AG10803 (cell line): ENCODE measurements around the gene THRB.

Experiments
- DNase-seq: peaks from one replicate; pipeline ENCODE4 v3.0.0; 2010; ENCODE audit warnings: low read depth
- H3K4me3 ChIP-seq: 2 replicates; pipeline ENCODE4 v1.5.1; 2011; ENCODE audit warnings: mild to moderate bottlenecking, low read length, control low read depth
- TF ChIP-seq, protein P1 (sequence below): conservative IDR thresholded peaks from 2 replicates; pipeline ENCODE4 v1.5.1; 2011; ENCODE audit warnings: mild to moderate bottlenecking, low read length, control low read depth, inconsistent platforms

The THRB gene

DNA sequence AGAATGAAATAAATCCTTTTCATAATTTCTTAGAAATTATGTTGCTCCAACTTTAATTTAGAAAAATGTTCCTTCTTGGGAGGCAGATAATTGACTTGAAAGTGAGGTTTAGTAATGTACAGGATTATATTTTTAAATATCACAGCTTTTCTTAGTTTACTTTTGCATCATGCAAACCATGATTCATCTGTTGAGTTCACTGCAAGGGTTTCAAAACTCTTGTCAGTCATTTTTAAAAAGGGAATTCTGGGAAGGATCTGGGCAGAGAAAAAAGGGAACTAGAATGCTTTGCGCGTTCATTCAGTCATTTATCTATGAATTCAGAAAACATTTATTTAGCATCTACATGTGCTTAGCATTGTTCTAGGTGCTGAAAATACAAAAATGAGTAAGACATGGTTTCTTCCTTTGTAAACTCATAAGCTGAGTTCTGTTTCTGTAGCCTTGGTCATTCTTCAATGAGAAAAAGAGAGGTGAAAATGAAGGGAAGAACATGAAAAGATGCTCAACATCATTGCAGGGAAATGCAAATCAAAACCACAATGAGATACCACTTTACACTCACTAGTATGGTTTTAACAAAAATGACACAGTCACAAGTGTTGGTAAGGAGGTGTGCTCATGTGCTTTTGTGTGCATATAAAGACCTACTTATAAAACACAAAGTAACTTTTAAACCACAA is 340.5 kb downstream of the THRB start:
- TF ChIP-seq, protein P1, sequence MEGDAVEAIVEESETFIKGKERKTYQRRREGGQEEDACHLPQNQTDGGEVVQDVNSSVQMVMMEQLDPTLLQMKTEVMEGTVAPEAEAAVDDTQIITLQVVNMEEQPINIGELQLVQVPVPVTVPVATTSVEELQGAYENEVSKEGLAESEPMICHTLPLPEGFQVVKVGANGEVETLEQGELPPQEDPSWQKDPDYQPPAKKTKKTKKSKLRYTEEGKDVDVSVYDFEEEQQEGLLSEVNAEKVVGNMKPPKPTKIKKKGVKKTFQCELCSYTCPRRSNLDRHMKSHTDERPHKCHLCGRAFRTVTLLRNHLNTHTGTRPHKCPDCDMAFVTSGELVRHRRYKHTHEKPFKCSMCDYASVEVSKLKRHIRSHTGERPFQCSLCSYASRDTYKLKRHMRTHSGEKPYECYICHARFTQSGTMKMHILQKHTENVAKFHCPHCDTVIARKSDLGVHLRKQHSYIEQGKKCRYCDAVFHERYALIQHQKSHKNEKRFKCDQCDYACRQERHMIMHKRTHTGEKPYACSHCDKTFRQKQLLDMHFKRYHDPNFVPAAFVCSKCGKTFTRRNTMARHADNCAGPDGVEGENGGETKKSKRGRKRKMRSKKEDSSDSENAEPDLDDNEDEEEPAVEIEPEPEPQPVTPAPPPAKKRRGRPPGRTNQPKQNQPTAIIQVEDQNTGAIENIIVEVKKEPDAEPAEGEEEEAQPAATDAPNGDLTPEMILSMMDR, result no peak
- no peak overlapping the region for H3K4me3 ChIP-seq
- DNase-seq, result no peak

DNA sequence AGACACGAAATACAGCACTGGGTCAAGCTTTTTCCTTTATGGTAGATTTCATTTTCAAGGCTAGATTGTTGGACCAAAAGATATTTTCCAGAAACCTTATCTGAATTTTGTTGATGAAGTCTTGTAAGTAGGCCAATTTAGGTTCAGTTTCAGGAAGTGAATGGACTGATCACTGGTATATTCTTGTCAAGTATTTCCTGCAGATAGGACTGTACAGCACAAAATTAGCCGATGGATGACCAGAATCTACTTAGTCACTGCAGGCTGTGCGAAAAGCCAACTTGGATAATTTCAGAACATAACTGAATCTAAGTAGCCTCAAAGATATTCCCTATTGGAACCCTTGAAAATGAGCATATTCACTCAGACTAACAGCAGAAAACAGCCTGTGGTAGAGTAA is 343.1 kb downstream of the THRB start:
- TF ChIP-seq, protein P1, result no peak
- no peak for DNase-seq
- no peak overlapping the region for H3K4me3 ChIP-seq

- no peak overlapping the region for H3K4me3 ChIP-seq
- no peak for DNase-seq
- TF ChIP-seq, protein P1, result no peak
These were observed 345.6 kb downstream of the THRB start for GRCh38 chr3:24149032-24149431.

GRCh38 chr3:24145981-24146822 is 348.4 kb downstream of the THRB start:
- peak overlapping the region; percentile 31 for H3K4me3 ChIP-seq
- TF ChIP-seq, protein P1, result no peak
- peak; percentile 99 for DNase-seq

- no peak overlapping the region for H3K4me3 ChIP-seq
- peak; percentile 49 for DNase-seq
- TF ChIP-seq, protein P1, result no peak
These were observed 349.2 kb downstream of the THRB start for GRCh38 chr3:24145481-24145880.

GRCh38 chr3:24142127-24142526 is 352.5 kb downstream of the THRB start:
- TF ChIP-seq, protein P1, result no peak
- H3K4me3 ChIP-seq, result no peak overlapping the region
- DNase-seq, result no peak

DNA sequence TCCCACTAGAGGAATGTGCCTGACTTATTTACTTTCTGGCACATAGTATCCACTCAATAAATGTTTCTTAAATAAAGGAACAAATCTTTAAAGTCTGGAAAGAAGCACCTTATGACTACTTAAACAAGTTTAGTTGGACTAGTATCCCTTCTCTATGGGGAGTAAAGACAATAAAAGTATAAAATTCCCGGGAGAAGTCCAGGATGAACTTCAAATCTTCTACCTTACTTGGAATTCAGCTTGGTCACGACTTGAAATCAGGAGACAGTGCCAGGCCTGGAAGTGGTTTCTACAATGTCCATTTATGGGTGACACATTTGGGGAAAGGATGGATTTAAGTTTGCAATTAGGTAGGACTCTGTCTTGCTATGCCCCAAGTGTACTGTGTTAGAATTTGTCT is 353.1 kb downstream of the THRB start:
- TF ChIP-seq, protein P1, result no peak
- DNase-seq, result no peak

More for the DNA sequence above, 353.1 kb downstream of the THRB start:
- no peak overlapping the region for H3K4me3 ChIP-seq
